Naive thymus-derived CD4-positive, alpha-beta T cell (primary cell): ENCODE measurements around the gene NAALADL2. TPM values are rescaled to one million over a fixed set of nuclear protein-coding genes. Genes with fewer than 3 reads are reported as not detected.

Experiments
- ATAC-seq: fragments of 150-1000 bp; cut with Tn5 transposase; 2 replicates; pipeline ENCODE4 v1.10.0; 2021; ENCODE audit warnings: mild to moderate bottlenecking, moderate library complexity
- CTCF ChIA-PET: fragments of 350-600 bp; sonication (Branson Sonifier 250); formaldehyde crosslinking; loops from one replicate; lab custom pipeline; 2021; ENCODE audit warnings: antibody characterized with exemption; lab: Charles Lee
- POLR2A ChIA-PET: fragments of 350-600 bp; sonication (Branson Sonifier 250); formaldehyde crosslinking; loops from one replicate; lab custom pipeline; 2021; ENCODE audit warnings: antibody characterized with exemption, inconsistent platforms; lab: Charles Lee
- DNase-seq, 9 donors: peaks; one replicate each; pipeline versions ENCODE4 v3.0.0 to v3.0.0-alpha.2; 2020 to 2022; ENCODE audit warnings: mixed read lengths in 1 of 9
- H3K27ac ChIP-seq: one replicate; pipeline ENCODE4 v1.7.0; 2013; ENCODE audit warnings: mild to moderate bottlenecking, low read depth, low read length, moderate library complexity
- H3K27me3 ChIP-seq, 2 donors: one replicate each; pipeline ENCODE4 v1.7.0; 2013; ENCODE audit warnings: low read length in 2 of 2, mild to moderate bottlenecking in 2 of 2, moderate library complexity in 2 of 2; ENCODE audit not compliant: control insufficient read depth in 2 of 2, insufficient read depth in 2 of 2
- H3K36me3 ChIP-seq, 3 experiments: 1 replicate in 2 of 3; 2 replicates in 1 of 3; pipeline ENCODE4 v1.7.0; 2013; ENCODE audit warnings: low read length in 3 of 3, mild to moderate bottlenecking in 3 of 3, moderate library complexity in 1 of 3; ENCODE audit not compliant: insufficient read depth in 3 of 3, control insufficient read depth in 2 of 3
- H3K4me1 ChIP-seq, 2 donors: one replicate each; pipeline ENCODE4 v1.7.0; 2013; ENCODE audit warnings: low read length in 2 of 2, mild to moderate bottlenecking in 2 of 2, moderate library complexity in 1 of 2; ENCODE audit not compliant: control insufficient read depth in 2 of 2, insufficient read depth in 2 of 2
- H3K4me3 ChIP-seq: 2 replicates; pipeline ENCODE4 v1.7.0; 2013; ENCODE audit warnings: mild to moderate bottlenecking, low read length
- H3K9me3 ChIP-seq, 3 experiments: 1 replicate in 2 of 3; 2 replicates in 1 of 3; pipeline ENCODE4 v1.7.0; 2013; ENCODE audit warnings: low read length in 3 of 3; ENCODE audit not compliant: control insufficient read depth in 2 of 3
- H3K27ac Mint-ChIP-seq, 9 donors: one replicate each; pipeline ENCODE4 v1.8.0; 2020 to 2022; ENCODE audit warnings: mixed read lengths in 9 of 9, mild to moderate bottlenecking in 8 of 9, moderate library complexity in 5 of 9, inconsistent platforms in 2 of 9
- H3K27me3 Mint-ChIP-seq, 5 donors: one replicate each; pipeline ENCODE4 v1.8.0; 2021 to 2022; ENCODE audit warnings: mixed read lengths in 5 of 5, mild to moderate bottlenecking in 1 of 5
- H3K36me3 Mint-ChIP-seq, 5 donors: one replicate each; pipeline ENCODE4 v1.8.0; 2020 to 2022; ENCODE audit warnings: mixed read lengths in 5 of 5, mild to moderate bottlenecking in 3 of 5, inconsistent platforms in 1 of 5
- H3K4me1 Mint-ChIP-seq, 7 donors: one replicate each; pipeline ENCODE4 v1.8.0; 2020 to 2022; ENCODE audit warnings: mixed read lengths in 7 of 7, mild to moderate bottlenecking in 3 of 7, inconsistent platforms in 1 of 7
- H3K4me3 Mint-ChIP-seq, 10 donors: one replicate each; pipeline ENCODE4 v1.8.0; 2020 to 2022; ENCODE audit warnings: mild to moderate bottlenecking in 10 of 10, mixed read lengths in 10 of 10, moderate library complexity in 6 of 10, inconsistent platforms in 2 of 10
- H3K9me3 Mint-ChIP-seq, 11 donors: one replicate each; pipeline ENCODE4 v1.8.0; 2020 to 2022; ENCODE audit warnings: mixed read lengths in 11 of 11, mild to moderate bottlenecking in 4 of 11, inconsistent platforms in 1 of 11, moderate library complexity in 1 of 11
- intact Hi-C, 2 donors: fragments of 100-400 bp; cut with micrococcal nuclease; formaldehyde crosslinking; loops; one replicate each; pipeline ENCODE4 v1.15.1; 2023
- polyA plus RNA-seq, 2 donors: library from polyadenylated mRNA; unstranded; fragments of 300-500 nt; fragmentation: Illumina TruSeq; gene quantifications; one replicate each; pipeline ENCODE4 v1.2.3, GENCODE V29; 2021
- total RNA-seq, 6 experiments: library from RNA in 5 of 6; stranded (reverse) in 5 of 6; gene quantifications; 1 replicate in 5 of 6; 2 replicates in 1 of 6; pipeline ENCODE4 v1.2.3 and lab custom pipeline; 2021 to 2026

NAALADL2 gene
- total and polyA plus RNA-seq, 7 experiments from 2014 or later: 0.76 to 1.4 TPM; not detected in 5

- no peak for ATAC-seq
- Histone ChIP-seq H3K36me3 (no peaks in the 10 kb centered on the region), H3K27ac (no peak overlapping the region), H3K4me3 (no peak overlapping the region), H3K27me3 (no peaks in the 10 kb centered on the region), H3K4me1 (no peaks in the 10 kb centered on the region), H3K9me3 (no peaks in the 10 kb centered on the region)
- Mint-ChIP-seq H3K9me3 (peaks cover 0 to 33% (median 11%) of the 10 kb centered on the region in 11 donors), H3K4me1 (peaks cover 0 to 2% (median 0%) of the 10 kb centered on the region in 7 donors), H3K27me3 (no peaks in the 10 kb centered on the region), H3K27ac (no peak overlapping the region), H3K36me3 (peaks cover 0 to 3% (median 0%) of the 10 kb centered on the region in 5 donors), H3K4me3 (peak overlapping the region in 1 of 10 donors; percentile 28)
- intact Hi-C loops: no loop called here
- CTCF ChIA-PET: no interaction called here
- DNase-seq: no peak
- POLR2A ChIA-PET: no interaction called here
These were observed 198.3 kb downstream of the NAALADL2 start for GRCh38 chr3:175057401-175057800.

- no peak overlapping the region for H3K27ac ChIP-seq
- ChIA-PET POLR2A (no interaction called here), CTCF (no interaction called here)
- ATAC-seq (no peak), DNase-seq (no peak)
- H3K27me3 ChIP-seq: no peaks in the 10 kb centered on the region
- Mint-ChIP-seq H3K9me3 (peaks cover 0 to 30% (median 10%) of the 10 kb centered on the region in 11 donors), H3K4me1 (peaks cover 0 to 2% (median 0%) of the 10 kb centered on the region in 7 donors), H3K4me3 (no peak overlapping the region), H3K27me3 (no peaks in the 10 kb centered on the region), H3K27ac (no peak overlapping the region), H3K36me3 (peaks cover 0 to 3% (median 0%) of the 10 kb centered on the region in 5 donors)
- H3K36me3 ChIP-seq: no peaks in the 10 kb centered on the region
- H3K4me3 ChIP-seq: no peak overlapping the region
- H3K4me1 ChIP-seq: no peaks in the 10 kb centered on the region
- intact Hi-C loops: no loop called here
- no peaks in the 10 kb centered on the region for H3K9me3 ChIP-seq
These were observed 200.7 kb downstream of the NAALADL2 start for GRCh38 chr3:175059788-175060187.

- Mint-ChIP-seq H3K4me1 (peaks cover 0 to 2% (median 0%) of the 10 kb centered on the region in 7 donors), H3K9me3 (peaks cover 0 to 24% (median 1%) of the 10 kb centered on the region in 11 donors), H3K4me3 (no peak overlapping the region), H3K36me3 (no peaks in the 10 kb centered on the region), H3K27me3 (no peaks in the 10 kb centered on the region), H3K27ac (no peak overlapping the region)
- no peaks in the 10 kb centered on the region for H3K36me3 ChIP-seq
- H3K27me3 ChIP-seq: no peaks in the 10 kb centered on the region
- ChIA-PET CTCF (no interaction called here), POLR2A (no interaction called here)
- H3K27ac ChIP-seq: no peak overlapping the region
- intact Hi-C loops: no loop called here
- H3K4me3 ChIP-seq: no peak overlapping the region
- no peak for DNase-seq
- H3K9me3 ChIP-seq: no peaks in the 10 kb centered on the region
- ATAC-seq: no peak
- H3K4me1 ChIP-seq: no peaks in the 10 kb centered on the region
These were observed 206.4 kb downstream of the NAALADL2 start for GRCh38 chr3:175065497-175065896.

GRCh38 chr3:175066617-175067415 is 207.7 kb downstream of the NAALADL2 start:
- Mint-ChIP-seq H3K4me1 (peaks cover 0 to under 1% (median 0%) of the 10 kb centered on the region in 7 donors), H3K9me3 (peaks cover 0 to 24% (median 2%) of the 10 kb centered on the region in 11 donors), H3K36me3 (no peaks in the 10 kb centered on the region), H3K27ac (no peak overlapping the region), H3K4me3 (no peak overlapping the region), H3K27me3 (no peaks in the 10 kb centered on the region)
- Histone ChIP-seq H3K9me3 (no peaks in the 10 kb centered on the region), H3K4me1 (no peaks in the 10 kb centered on the region), H3K36me3 (no peaks in the 10 kb centered on the region), H3K4me3 (no peak overlapping the region), H3K27ac (no peak overlapping the region), H3K27me3 (no peaks in the 10 kb centered on the region)
- intact Hi-C loops: no loop called here
- ChIA-PET POLR2A (no interaction called here), CTCF (no interaction called here)
- no peak for DNase-seq
- ATAC-seq: no peak

GRCh38 chr3:175068587-175068986 is 209.5 kb downstream of the NAALADL2 start:
- Mint-ChIP-seq H3K4me3 (no peak overlapping the region), H3K27me3 (no peaks in the 10 kb centered on the region), H3K4me1 (no peaks in the 10 kb centered on the region), H3K36me3 (no peaks in the 10 kb centered on the region), H3K9me3 (peaks cover 0 to 24% (median 2%) of the 10 kb centered on the region in 11 donors), H3K27ac (no peak overlapping the region)
- Histone ChIP-seq H3K4me3 (no peak overlapping the region), H3K27ac (no peak overlapping the region), H3K9me3 (no peaks in the 10 kb centered on the region), H3K4me1 (no peaks in the 10 kb centered on the region), H3K27me3 (no peaks in the 10 kb centered on the region), H3K36me3 (no peaks in the 10 kb centered on the region)
- ChIA-PET CTCF (interaction anchor here (0.6 kb wide), 1 partner anchor 160 kb away, joined by 4 read pairs; no protein-coding TSS in a partner anchor), POLR2A (no interaction called here)
- ATAC-seq (no peak), DNase-seq (no peak)
- intact Hi-C loops: no loop called here

GRCh38 chr3:175070946-175071345 is 211.8 kb downstream of the NAALADL2 start:
- Histone ChIP-seq H3K36me3 (no peaks in the 10 kb centered on the region), H3K4me1 (no peaks in the 10 kb centered on the region), H3K4me3 (no peak overlapping the region), H3K27me3 (no peaks in the 10 kb centered on the region), H3K9me3 (no peaks in the 10 kb centered on the region), H3K27ac (no peak overlapping the region)
- intact Hi-C loops: no loop called here
- Mint-ChIP-seq H3K27ac (no peak overlapping the region), H3K9me3 (peaks cover 0 to 17% (median 1%) of the 10 kb centered on the region in 11 donors), H3K27me3 (no peaks in the 10 kb centered on the region), H3K36me3 (no peaks in the 10 kb centered on the region), H3K4me3 (no peak overlapping the region), H3K4me1 (no peaks in the 10 kb centered on the region)
- ATAC-seq: no peak
- CTCF ChIA-PET: no interaction called here
- no peak for DNase-seq
- POLR2A ChIA-PET: no interaction called here
